Activated naive CD4-positive, alpha-beta T cell treated with anti-CD3 and anti-CD28 coated beads, Interleukin-2, amount 50 U/mL, for 72 hours (primary cell): Measurements from ENCODE around the gene NUP214. TPM values are rescaled to one million over a fixed set of nuclear protein-coding genes. Genes with fewer than 3 reads are reported as not detected.
"Not testable (repeated sequence)": the region's sequence is repeated elsewhere in the genome, so short reads cannot be mapped to it uniquely, and the experiment has no call there.

Experiments used
- ATAC-seq, 2 donors: fragments of 150-1000 bp; cut with Tn5 transposase; 2 replicates each; pipeline ENCODE4 v1.10.0; 2021; ENCODE audit warnings: mild to moderate bottlenecking in 2 of 2, moderate library complexity in 2 of 2
- DNase-seq, 2 donors: peaks; one replicate each; pipeline ENCODE4 v3.0.0; 2021 to 2022; ENCODE audit warnings: low spot score in 2 of 2
- H3K27ac Mint-ChIP-seq, 2 donors: one replicate each; pipeline ENCODE4 v1.8.0; 2022; ENCODE audit warnings: mild to moderate bottlenecking in 2 of 2, mixed read lengths in 2 of 2
- H3K36me3 Mint-ChIP-seq, 2 donors: one replicate each; pipeline ENCODE4 v1.8.0; 2022; ENCODE audit warnings: mixed read lengths in 2 of 2
- H3K9me3 Mint-ChIP-seq, 2 donors: one replicate each; pipeline ENCODE4 v1.8.0; 2022; ENCODE audit warnings: mixed read lengths in 2 of 2
- total RNA-seq, 2 donors: library from RNA; stranded (reverse); gene quantifications; one replicate each; pipeline ENCODE4 v1.2.3, GENCODE V29; 2022

NUP214 gene
- total RNA-seq, 2 donors from 2014 or later = 46.4 to 75.5 TPM

DNA sequence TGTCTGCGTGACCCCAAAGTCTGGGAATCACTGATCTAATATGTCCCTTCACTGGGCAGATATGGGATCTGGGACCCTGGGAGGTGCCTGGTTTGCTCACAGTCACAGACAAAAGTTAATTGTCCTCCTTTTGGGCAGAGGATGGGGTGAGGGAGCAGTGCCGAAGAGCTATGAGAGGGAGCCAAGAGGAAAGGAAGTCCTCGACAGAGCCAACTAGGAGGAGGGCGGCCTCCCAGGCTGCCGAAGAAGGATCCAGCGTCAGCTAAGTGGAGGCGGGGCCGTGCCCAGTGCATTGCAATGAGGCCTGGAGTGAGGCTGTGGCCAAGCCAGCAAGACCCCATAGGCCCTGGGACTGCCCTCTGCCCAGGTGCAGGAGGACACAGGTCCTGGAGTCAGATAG is 17.6 kb upstream of the NUP214 start:
- ATAC-seq (no peak), DNase-seq (no peak)
- Mint-ChIP-seq H3K9me3 (no peaks in the 10 kb centered on the region), H3K27ac (no peak overlapping the region), H3K36me3 (no peaks in the 10 kb centered on the region)

DNA sequence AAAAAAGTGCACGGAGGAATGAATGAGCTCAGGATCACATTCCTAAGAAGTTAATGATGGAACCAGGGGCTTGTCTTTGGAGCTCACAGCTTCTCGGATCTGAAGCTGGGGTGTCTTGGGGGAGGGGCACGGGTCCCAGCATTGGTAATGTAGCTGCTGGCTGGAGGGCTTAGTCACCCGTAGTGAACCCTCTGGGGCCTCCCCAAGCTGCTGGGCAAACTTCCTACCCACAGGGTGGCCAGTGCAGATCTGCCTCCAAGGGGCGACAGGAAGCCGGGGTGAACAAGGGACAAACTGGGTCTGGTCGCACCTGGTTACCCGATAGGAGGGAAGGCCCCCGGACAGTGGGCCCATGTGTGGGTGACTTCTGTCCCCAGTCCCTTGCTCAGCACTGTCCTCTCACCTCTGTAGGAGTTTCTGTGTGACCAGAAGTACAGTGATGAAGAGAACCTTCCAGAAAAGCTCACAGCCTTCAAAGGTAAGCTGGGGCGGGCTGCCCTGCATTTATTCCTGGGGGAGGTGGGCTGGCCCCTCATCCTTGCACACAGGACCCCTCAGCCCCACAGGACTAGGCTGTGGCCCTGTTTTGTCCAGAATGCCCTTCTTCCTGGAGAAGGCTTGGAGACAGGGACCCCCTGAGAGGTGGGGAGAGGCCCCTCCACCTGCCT is 14.1 kb upstream of the NUP214 start:
- Mint-ChIP-seq H3K9me3 (no peaks in the 10 kb centered on the region), H3K27ac (no peak overlapping the region), H3K36me3 (no peaks in the 10 kb centered on the region)
- ATAC-seq = no peak
- DNase-seq = no peak

DNA sequence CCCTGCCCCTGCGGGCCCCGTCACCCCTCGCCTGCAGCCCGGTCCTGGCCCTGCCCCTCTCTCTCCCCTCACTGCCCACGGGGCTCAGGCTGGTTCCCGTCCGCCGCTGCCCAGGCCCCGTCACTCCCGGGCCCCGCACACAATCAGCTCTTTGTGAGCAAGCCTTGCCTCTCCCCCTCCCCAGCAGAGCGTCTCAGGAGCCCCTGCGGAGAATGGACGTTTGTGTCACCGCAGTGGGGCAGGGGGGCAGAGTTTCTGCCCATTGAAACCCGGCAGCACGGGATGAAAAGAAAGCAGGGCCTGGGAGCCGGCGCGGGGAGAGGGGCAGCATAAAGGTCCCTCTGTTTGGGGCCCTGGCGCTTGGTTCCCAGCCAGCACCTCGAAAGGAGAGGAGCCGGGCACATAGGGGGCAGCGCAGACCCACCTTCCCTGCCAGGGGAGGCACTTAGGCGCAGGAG is 13.5 kb upstream of the NUP214 start:
- no peaks in the 10 kb centered on the region for H3K36me3 Mint-ChIP-seq
- ATAC-seq (no peak), DNase-seq (no peak)
- H3K27ac Mint-ChIP-seq = no peak overlapping the region
- no peaks in the 10 kb centered on the region for H3K9me3 Mint-ChIP-seq

DNA sequence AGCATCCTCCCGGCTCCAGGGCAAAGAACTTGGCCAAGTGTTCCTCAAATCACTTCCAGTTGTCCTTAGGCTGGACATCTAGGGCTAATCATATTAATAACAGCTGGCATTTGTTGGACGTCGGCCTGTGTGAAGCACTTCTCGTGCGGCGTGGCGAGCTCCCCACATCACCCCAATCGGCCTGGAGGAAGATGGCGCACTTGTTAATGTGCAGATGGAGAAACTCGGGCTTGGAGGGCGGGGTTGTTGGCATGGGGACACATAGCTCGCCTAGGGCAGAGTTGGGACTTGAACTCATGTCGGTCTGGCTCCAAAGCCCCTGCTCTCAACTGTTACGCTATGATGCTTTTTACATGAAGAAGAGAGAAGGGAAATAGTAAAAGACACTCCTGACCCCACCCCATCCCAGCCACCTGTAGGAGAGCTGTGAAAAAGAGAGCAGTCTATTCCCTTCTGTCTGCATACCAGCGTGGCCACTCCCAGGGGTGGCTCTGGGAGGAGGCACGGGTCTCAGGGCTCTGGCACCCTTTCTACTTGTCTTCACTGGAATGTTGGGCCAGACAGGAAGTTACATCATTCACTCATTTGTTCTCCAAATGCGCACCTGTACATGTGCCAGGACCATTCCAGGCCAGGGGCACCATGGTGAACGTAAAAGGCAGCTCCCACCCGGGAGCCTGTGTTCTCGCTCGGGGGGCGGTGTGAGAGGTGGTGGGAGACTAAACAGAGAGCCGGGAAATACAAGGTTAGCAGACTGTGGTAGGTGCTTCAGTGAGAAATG is 12.8 kb upstream of the NUP214 start:
- DNase-seq (no peak), ATAC-seq (no peak)
- H3K27ac Mint-ChIP-seq = no peak overlapping the region
- no peaks in the 10 kb centered on the region for H3K36me3 Mint-ChIP-seq
- H3K9me3 Mint-ChIP-seq = no peaks in the 10 kb centered on the region

DNA sequence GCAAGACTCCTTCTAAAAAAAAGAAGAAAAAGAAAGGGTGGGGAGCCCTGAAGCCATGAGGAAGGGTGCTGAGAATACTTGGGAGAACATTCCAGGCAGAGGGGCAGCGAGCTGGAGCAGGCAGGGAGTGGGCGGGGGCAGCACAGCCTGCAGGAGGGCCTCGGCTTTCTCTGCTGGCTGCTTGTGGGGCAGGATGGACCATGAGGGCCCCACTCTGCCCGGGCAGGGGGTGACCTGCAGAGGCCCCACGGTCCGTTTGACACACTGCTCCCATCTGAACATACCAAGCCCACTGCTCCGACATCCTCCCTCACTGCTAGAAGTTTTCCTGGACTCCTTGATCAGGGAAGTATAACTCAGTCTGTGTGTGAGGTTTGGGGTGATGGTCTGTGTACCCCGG is 11.7 kb upstream of the NUP214 start:
- DNase-seq (no peak), ATAC-seq (no peak)
- no peaks in the 10 kb centered on the region for H3K9me3 Mint-ChIP-seq
- peak overlapping the region in 1 of 2 donors; percentile 32 for H3K27ac Mint-ChIP-seq
- no peaks in the 10 kb centered on the region for H3K36me3 Mint-ChIP-seq

DNA sequence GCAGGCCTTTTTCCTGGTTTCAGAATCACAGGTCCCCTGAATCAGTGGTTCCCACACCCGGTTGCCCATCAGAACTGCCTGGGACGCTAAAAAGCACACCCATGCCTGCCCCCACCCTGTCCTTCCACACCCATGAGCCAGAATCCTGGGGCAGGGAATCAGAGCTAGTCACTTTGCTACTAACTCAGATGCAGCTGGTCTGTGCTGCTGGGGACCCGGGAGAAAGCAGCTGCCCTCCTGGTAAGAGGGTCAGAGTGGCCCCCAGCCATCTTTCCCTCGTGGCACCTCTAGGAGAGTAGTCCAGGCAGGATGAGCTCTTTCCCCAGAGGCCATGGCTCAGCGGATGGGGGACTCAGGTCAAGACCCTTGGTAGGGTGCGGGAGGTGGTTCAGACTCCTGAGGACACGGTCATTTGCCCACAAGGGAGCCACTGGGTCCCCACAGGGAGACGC is 11.3 kb upstream of the NUP214 start:
- H3K27ac Mint-ChIP-seq = peak overlapping the region in 1 of 2 donors; percentile 32
- DNase-seq (no peak), ATAC-seq (no peak)
- H3K36me3 Mint-ChIP-seq = no peaks in the 10 kb centered on the region
- H3K9me3 Mint-ChIP-seq = no peaks in the 10 kb centered on the region

DNA sequence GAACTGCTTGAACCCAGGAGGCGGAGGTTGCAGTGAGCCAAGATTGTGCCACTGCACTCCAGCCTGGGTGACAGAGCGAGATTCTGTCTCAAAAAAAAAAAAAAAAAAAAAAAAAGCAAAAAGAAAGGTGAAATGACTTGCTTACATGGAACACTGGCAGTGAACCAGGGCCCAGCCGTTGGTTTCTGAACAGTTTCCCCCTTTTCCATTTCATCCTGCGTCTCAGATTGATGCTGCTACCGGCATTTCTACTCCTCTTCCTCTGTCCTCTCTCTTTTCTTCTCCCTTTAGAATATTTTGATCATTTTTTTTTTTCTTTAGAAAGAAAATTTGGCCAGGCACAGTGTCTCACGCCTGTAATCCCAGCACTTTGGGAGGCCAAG is 10.0 kb upstream of the NUP214 start:
- H3K9me3 Mint-ChIP-seq, ATAC-seq, DNase-seq, H3K27ac Mint-ChIP-seq, H3K36me3 Mint-ChIP-seq: not testable (repeated sequence)

DNA sequence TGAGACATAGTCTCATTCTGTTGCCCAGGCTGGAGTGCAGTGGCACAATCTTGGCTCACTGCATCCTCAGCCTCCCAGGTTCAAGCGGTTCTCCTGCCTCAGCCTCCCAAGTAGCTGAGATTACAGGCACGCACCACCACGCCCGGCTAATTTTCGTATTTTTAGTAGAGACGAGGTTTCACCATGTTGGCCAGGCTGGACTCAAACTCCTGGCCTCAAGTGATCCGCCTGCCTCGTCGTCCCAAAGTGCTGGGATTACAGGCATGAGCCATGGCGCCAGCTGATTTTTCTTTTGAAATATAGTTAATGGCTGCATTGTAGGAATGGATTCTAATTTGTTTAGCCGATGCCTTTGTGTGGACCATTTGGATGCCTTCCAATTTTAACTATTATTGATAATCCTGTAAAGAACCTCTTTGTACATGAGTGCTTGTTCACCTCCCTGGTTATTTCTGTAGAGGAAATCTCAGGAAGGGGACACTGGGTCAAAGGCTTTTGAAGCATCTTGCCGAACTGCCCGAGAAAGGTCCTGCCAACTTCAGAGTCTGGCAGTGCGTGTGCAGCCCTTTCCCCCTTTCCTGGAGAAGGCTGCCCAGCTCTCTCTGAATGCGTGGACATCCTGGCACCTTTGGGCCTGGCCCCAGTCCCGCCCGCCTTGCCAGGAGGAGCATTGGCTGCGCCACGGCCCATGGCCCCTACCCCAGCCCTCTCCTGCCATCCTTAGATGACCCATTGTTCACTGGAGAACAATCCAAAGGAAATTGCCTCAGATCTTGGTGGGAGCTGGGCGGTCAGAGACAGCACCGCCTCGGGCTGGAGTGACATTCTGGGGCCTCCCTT is 8.9 kb upstream of the NUP214 start:
- no peaks in the 10 kb centered on the region for H3K9me3 Mint-ChIP-seq
- H3K36me3 Mint-ChIP-seq = no peaks in the 10 kb centered on the region
- DNase-seq = no peak
- ATAC-seq = no peak
- no peak overlapping the region for H3K27ac Mint-ChIP-seq

DNA sequence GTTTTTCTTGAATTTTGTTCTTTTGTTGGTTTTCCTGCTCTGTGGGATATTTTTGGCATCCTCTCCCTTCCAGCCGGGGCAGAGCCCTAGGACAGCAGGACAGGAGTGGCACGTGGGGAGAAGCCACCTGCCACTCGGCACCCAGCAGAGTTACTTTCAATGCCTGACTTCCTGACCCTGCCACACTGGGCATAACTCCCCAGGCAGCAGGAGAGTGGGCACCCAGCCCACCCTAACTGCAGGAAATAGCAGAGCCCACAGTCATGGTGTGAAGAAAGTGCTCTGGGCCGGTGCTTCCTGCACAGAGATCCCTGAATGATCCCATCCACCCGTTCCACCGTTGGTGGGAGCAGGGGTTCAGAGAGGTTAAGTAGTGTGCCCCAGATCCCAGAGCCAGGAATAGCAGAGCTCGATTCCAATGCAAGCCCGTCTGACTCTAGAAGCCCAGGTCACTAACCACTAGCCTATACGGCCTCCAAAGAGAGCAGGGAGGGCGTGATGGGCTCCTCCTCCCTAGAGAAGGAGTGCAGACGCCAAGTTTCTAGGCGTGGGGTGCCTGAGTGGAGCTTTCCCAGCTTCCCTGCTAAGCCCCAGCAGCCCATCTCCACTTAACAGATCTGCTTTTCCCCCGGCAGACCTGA is 8.1 kb upstream of the NUP214 start:
- ATAC-seq (no peak), DNase-seq (no peak)
- Mint-ChIP-seq H3K36me3 (no peaks in the 10 kb centered on the region), H3K27ac (no peak overlapping the region), H3K9me3 (no peaks in the 10 kb centered on the region)

DNA sequence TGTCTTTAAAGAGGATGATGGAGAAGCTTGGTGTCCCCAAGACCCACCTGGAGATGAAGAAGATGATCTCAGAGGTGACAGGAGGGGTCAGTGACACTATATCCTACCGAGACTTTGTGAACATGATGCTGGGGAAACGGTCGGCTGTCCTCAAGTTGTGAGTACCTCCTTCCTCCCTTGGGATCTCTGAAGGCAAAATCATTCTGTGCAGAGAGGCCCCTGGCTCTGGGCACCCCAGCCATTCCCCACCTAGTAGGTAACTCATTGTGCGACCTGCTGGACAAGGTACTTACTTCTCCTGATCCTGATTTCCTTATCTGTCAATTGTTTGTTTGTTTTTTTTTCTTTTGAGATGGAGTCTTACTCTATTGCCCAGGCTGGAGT is 7.6 kb upstream of the NUP214 start:
- DNase-seq (no peak), ATAC-seq (no peak)
- H3K36me3 Mint-ChIP-seq = no peaks in the 10 kb centered on the region

DNA sequence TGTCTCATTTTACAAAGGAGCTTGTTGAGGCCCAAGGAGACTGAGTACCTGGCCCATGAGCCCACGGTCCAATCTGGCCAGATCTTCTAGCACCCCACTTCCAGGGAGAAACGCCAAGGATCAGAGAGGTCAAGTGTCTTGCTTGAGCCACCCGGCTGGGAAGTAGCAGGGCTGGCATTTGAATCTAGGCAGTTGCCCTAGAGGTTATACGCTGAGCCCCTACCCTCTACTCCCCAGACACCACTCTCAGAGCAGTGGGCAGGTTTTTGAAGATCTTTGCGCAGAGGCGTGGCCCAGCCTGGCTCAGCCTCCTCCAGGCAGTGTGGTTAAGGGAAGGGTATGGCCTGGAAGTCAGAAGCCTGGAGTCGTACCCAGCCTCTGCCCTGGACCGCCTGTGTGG is 5.8 kb upstream of the NUP214 start:
- no peak for DNase-seq
- ATAC-seq = no peak
- H3K36me3 Mint-ChIP-seq = no peaks in the 10 kb centered on the region
- H3K27ac Mint-ChIP-seq = no peak overlapping the region
- H3K9me3 Mint-ChIP-seq = no peaks in the 10 kb centered on the region

More for the DNA sequence above, 7.6 kb upstream of the NUP214 start:
- Mint-ChIP-seq H3K9me3 (no peaks in the 10 kb centered on the region), H3K27ac (peak overlapping the region in 1 of 2 donors; percentile 10)

DNA sequence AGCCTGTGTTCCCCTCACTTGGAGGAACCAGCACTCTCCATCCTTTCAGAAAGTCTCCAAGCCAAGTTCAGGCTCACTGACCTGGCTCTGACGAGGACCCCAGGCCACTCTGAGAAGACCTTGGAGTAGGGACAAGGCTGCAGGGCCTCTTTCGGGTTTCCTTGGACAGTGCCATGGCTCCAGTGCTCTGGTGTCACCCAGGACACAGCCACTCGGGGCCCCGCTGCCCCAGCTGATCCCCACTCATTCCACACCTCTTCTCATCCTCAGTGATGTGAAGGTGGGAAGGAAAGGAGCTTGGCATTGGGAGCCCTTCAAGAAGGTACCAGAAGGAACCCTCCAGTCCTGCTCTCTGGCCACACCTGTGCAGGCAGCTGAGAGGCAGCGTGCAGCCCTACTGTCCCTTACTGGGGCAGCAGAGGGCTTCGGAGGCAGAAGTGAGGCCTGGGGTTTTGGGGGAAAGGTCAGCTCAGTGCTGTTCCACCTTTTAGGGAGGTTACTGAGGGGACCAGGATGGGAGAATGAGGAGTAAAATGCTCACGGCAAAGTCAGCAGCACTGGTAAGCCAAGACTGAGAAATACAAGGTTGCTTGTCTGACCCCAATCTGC is 4.7 kb upstream of the NUP214 start:
- ATAC-seq = no peak
- DNase-seq = no peak
- H3K36me3 Mint-ChIP-seq = peaks cover 11% of the 10 kb centered on the region in 2 donors
- H3K27ac Mint-ChIP-seq = no peak overlapping the region
- no peaks in the 10 kb centered on the region for H3K9me3 Mint-ChIP-seq

DNA sequence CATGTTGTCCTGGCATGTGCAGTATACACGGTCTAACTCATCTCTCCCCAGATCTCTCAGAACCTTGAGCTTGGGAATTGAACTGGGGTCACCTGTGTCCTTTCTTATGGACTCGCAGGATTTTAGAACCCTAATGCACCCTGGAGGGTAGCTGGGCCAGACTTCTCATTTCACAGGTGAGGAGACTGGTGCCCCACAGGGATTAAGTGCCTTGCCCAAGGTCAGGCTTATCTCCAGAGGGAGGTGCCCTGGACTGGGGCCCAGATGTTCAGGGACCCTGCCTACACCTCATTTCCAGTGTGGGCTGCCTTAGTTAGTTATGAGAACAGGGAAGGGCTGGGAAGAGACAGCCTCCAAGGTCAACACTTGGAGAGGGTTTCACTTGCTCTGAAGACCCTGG is 4.0 kb upstream of the NUP214 start:
- no peak overlapping the region for H3K27ac Mint-ChIP-seq
- ATAC-seq (no peak), DNase-seq (no peak)
- H3K36me3 Mint-ChIP-seq = peaks cover 16% of the 10 kb centered on the region in 2 donors
- H3K9me3 Mint-ChIP-seq = no peaks in the 10 kb centered on the region

DNA sequence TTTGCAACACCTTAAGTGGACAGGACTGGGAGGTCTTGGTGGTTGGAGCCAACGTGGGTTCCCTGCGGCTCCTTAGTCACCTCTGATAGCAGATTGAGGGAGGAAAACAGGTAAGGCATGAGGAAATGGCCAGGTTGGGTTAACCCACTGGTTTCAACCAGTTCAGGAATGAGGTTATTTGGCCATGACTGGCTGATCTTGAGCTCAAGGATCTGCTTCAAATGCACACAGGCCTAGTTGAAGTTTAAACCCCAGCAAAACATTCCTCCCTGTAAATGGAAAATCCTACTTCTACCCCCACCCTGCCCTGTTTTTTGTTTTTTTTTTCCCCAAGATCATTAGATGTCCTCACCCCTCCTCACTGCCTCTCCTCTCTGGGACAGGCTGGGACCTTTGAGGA is 3.2 kb upstream of the NUP214 start:
- Mint-ChIP-seq H3K9me3 (no peaks in the 10 kb centered on the region), H3K36me3 (peaks cover 16% of the 10 kb centered on the region in 2 donors), H3K27ac (no peak overlapping the region)
- ATAC-seq (no peak), DNase-seq (no peak)

DNA sequence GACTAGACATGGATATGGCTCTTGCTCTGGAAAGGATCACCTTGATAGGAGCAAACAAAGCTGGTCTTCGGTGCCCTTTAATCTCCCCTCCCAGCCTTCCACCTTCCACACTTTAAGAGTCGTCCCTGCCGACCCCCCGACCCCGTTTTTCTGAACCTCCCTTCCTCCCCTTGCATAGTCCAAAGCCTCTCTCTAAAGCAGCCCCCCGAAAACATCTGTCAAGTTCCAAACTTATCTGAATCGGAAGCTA is 423 bp upstream of the NUP214 start:
- no peaks in the 10 kb centered on the region for H3K9me3 Mint-ChIP-seq
- DNase-seq (no peak), ATAC-seq (peak in 1 of 2 donors; percentile 15)
- peaks cover 20 to 23% of the 10 kb centered on the region in 2 donors for H3K36me3 Mint-ChIP-seq
- H3K27ac Mint-ChIP-seq = peak overlapping the region; percentile 97

DNA sequence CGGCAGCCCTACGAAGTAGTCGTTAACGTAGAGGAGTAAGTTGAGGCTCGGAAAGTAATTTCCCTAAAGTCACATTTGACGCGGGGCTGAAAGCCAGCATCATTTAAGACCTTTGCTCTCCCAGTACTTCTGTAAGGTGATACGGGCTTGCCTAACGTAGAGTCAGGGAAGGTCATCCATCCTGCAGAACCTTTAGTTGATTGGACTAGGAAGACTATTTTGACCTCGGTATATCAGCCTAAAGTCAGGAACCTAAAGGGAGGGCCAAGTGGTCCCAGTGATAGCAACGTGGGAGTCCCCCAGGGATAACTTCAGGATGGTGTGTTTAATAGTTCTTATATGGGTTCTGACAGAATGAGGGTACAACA is 657 bp downstream of the NUP214 start:
- ATAC-seq = no peak
- H3K36me3 Mint-ChIP-seq = peaks cover 21 to 23% of the 10 kb centered on the region in 2 donors

DNA sequence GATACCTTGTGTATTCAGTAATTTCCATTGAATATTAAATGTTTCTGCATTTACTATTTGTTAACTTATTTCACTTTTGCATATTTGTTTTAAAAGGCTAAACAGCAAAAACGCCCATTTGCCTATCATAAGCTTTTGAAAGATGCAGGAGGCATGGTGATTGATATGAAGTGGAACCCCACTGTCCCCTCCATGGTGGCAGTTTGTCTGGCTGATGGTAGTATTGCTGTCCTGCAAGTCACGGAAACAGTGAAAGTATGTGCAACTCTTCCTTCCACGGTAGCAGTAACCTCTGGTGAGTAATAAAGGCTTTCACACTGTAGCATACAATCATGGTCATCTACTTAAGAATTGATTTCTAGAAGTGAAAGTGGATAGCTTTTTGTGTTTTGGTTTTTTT is 3.8 kb downstream of the NUP214 start:
- peaks cover 30 to 33% of the 10 kb centered on the region in 2 donors for H3K36me3 Mint-ChIP-seq
- no peak overlapping the region for H3K27ac Mint-ChIP-seq
- no peaks in the 10 kb centered on the region for H3K9me3 Mint-ChIP-seq
- ATAC-seq (no peak), DNase-seq (no peak)

More for the DNA sequence above, 657 bp downstream of the NUP214 start:
- no peak for DNase-seq
- peak overlapping the region; percentile 97 for H3K27ac Mint-ChIP-seq
- no peaks in the 10 kb centered on the region for H3K9me3 Mint-ChIP-seq
